ENCODE data around the gene MMP25. TPM values are rescaled to one million over a fixed set of nuclear protein-coding genes. Genes with fewer than 3 reads are reported as not detected.
"Not testable (repeated sequence)": the region's sequence is repeated elsewhere in the genome, so short reads cannot be mapped to it uniquely, and the experiment has no call there.

MMP25 gene
- total RNA-seq, 4 donors from 2014 or later: 0.49 to 1.6 (median 0.70) TPM

- TF ChIP-seq CTCF (IDR thresholded peaks at IDR 0.05) (no peak), POLR2A (IDR thresholded peaks at IDR 0.05) (no peak)
- Histone ChIP-seq H3K36me3 (no peaks in the 10 kb centered on the region), H3K27me3 (peaks cover 6% of the 10 kb centered on the region), H3K9me3 (no peaks in the 10 kb centered on the region), H3K4me3 (replicated peaks in 1 of 3) (no peak overlapping the region), H3K27ac (no peak overlapping the region), H3K4me1 (peaks cover 4 to 6% of the 10 kb centered on the region in 2 donors)
- no peak for DNase-seq
- intact Hi-C loops (cut with DNase I): no loop called here
- 90 to 95% methylated on average over 9 of the region's 9 CpGs for WGBS, 2 donors
Measured at GRCh38 chr16:3051494-3051893, 5.1 kb downstream of the MMP25 start.

GRCh38 chr16:3052571-3053329, 6.4 kb downstream of the MMP25 start:
- H3K27me3 ChIP-seq; H3K36me3 ChIP-seq; intact Hi-C loops (cut with DNase I); H3K4me1 ChIP-seq; DNase-seq; H3K27ac ChIP-seq; H3K4me3 ChIP-seq (replicated peaks in 1 of 3); H3K9me3 ChIP-seq: not testable (repeated sequence)
- WGBS, 2 donors: 88% methylated on average over 5 to 11 of the region's 12 CpGs

- H3K9me3 ChIP-seq; intact Hi-C loops (cut with DNase I); H3K4me3 ChIP-seq (replicated peaks in 1 of 3); H3K27ac ChIP-seq; H3K36me3 ChIP-seq; H3K27me3 ChIP-seq; H3K4me1 ChIP-seq; DNase-seq: not testable (repeated sequence)
- WGBS, 2 donors: 89 to 97% methylated on average over 5 to 6 of the region's 13 CpGs
Measured at GRCh38 chr16:3053330-3053710, 7.0 kb downstream of the MMP25 start.

- Histone ChIP-seq H3K9me3 (no peaks in the 10 kb centered on the region), H3K4me3 (replicated peaks in 1 of 3) (no peak overlapping the region), H3K4me1 (peaks cover 14 to 17% of the 10 kb centered on the region in 2 donors), H3K36me3 (no peaks in the 10 kb centered on the region), H3K27ac (no peak overlapping the region), H3K27me3 (no peaks in the 10 kb centered on the region)
- TF ChIP-seq POLR2A (IDR thresholded peaks at IDR 0.05) (no peak), CTCF (IDR thresholded peaks at IDR 0.05) (no peak)
- whole genome bisulfite sequencing, 2 donors: 74 to 78% methylated on average over 17 of the region's 17 CpGs
- DNase-seq: no peak
- intact Hi-C loops (cut with DNase I): no loop called here
Measured at GRCh38 chr16:3054965-3055733, 8.8 kb downstream of the MMP25 start.

- H3K36me3 ChIP-seq; DNase-seq; H3K4me3 ChIP-seq (replicated peaks in 1 of 3); intact Hi-C loops (cut with DNase I); H3K27ac ChIP-seq; H3K27me3 ChIP-seq; H3K9me3 ChIP-seq: not testable (repeated sequence)
- WGBS, 2 donors: 45 to 66% methylated on average over 2 to 9 of the region's 9 CpGs
- peaks cover 14 to 19% of the 10 kb centered on the region in 2 donors for H3K4me1 ChIP-seq
Measured at GRCh38 chr16:3055734-3056115, 9.4 kb downstream of the MMP25 start.

GRCh38 chr16:3056336-3057180, 10.2 kb downstream of the MMP25 start:
- DNase-seq: no peak
- intact Hi-C loops (cut with DNase I): no loop called here

More at GRCh38 chr16:3056336-3057180, 10.2 kb downstream of the MMP25 start:
- Histone ChIP-seq H3K4me3 (replicated peaks in 1 of 3) (no peak overlapping the region), H3K4me1 (peaks cover 14 to 19% of the 10 kb centered on the region in 2 donors), H3K9me3 (no peaks in the 10 kb centered on the region), H3K36me3 (no peaks in the 10 kb centered on the region), H3K27ac (no peak overlapping the region), H3K27me3 (no peaks in the 10 kb centered on the region)
- WGBS, 2 donors: 74 to 87% methylated on average over 7 to 19 of the region's 19 CpGs
- no peak for TF ChIP-seq CTCF (IDR thresholded peaks at IDR 0.05)
- TF ChIP-seq POLR2A (IDR thresholded peaks at IDR 0.05): no peak
